GM12891 (cell line): Measurements from ENCODE around the gene DNASE1L1.

ENCODE experiments used
- DNase-seq: peaks from one replicate; pipeline ENCODE4 v3.0.0; 2011; ENCODE audit warnings: low spot score; ENCODE audit not compliant: insufficient read length
- FAIRE-seq: peaks from 2 replicates; lab custom pipeline; 2011; peaks lifted over from hg19 to GRCh38; lab: Jason Lieb, UNC
- PAX5 ChIP-seq: IDR thresholded peaks from 2 replicates; pipeline ENCODE4 v1.6.1; 2011; ENCODE audit warnings: low read length, moderate library complexity, mild to moderate bottlenecking; ENCODE audit not compliant: insufficient read depth, severe bottlenecking
- POLR2A ChIP-seq: IDR thresholded peaks from 2 replicates; pipeline ENCODE4 v1.6.1; 2011; ENCODE audit warnings: low read depth, low read length, control low read depth
- POLR2AphosphoS5 ChIP-seq: IDR thresholded peaks from 2 replicates; pipeline ENCODE4 v1.6.1; 2011; ENCODE audit warnings: low read depth, low read length, control low read depth
- POU2F2 ChIP-seq: IDR thresholded peaks from 2 replicates; pipeline ENCODE4 v1.6.1; 2011; ENCODE audit warnings: low read depth, mild to moderate bottlenecking, control low read depth, low read length, moderate library complexity
- SPI1 ChIP-seq: IDR thresholded peaks from 2 replicates; pipeline ENCODE4 v1.6.1; 2011; ENCODE audit warnings: low read depth, low read length, control low read depth
- TAF1 ChIP-seq: IDR thresholded peaks from 2 replicates; pipeline ENCODE4 v1.6.1; 2011; ENCODE audit warnings: low read depth, low read length, control low read depth

Gene DNASE1L1

GRCh38 chrX:154354516-154354915, 54.5 kb downstream of the DNASE1L1 start:
- FAIRE-seq, result no peak
- TF ChIP-seq SPI1, result no peak
- no peak for TF ChIP-seq POU2F2
- no peak for TF ChIP-seq TAF1
- TF ChIP-seq PAX5, result no peak
- TF ChIP-seq POLR2A, result no peak
- no peak for TF ChIP-seq POLR2AphosphoS5
- DNase-seq, result no peak

- DNase-seq (no peak), FAIRE-seq (no peak)
- TF ChIP-seq PAX5, result no peak
- TF ChIP-seq POLR2AphosphoS5, result no peak
- TF ChIP-seq SPI1, result no peak
- no peak for TF ChIP-seq TAF1
- no peak for TF ChIP-seq POU2F2
- TF ChIP-seq POLR2A, result no peak
Measured at GRCh38 chrX:154354013-154354412, 55.0 kb downstream of the DNASE1L1 start.

- FAIRE-seq (no peak), DNase-seq (no peak)
- TF ChIP-seq SPI1, result no peak
- no peak for TF ChIP-seq PAX5
- TF ChIP-seq POLR2A, result no peak
- no peak for TF ChIP-seq POU2F2
- no peak for TF ChIP-seq TAF1
- no peak for TF ChIP-seq POLR2AphosphoS5
Measured at GRCh38 chrX:154353172-154353843, 55.7 kb downstream of the DNASE1L1 start.

- no peak for FAIRE-seq
- DNase-seq, result no peak
- TF ChIP-seq TAF1 (no peak), PAX5 (no peak), POLR2A (no peak), SPI1 (no peak), POU2F2 (no peak), POLR2AphosphoS5 (no peak)
Measured at GRCh38 chrX:154352466-154352865, 56.6 kb downstream of the DNASE1L1 start.

- DNase-seq (no peak), FAIRE-seq (no peak)
- no peak for TF ChIP-seq PAX5
- no peak for TF ChIP-seq SPI1
- no peak for TF ChIP-seq POLR2AphosphoS5
- TF ChIP-seq POLR2A, result no peak
- no peak for TF ChIP-seq TAF1
- no peak for TF ChIP-seq POU2F2
Measured at GRCh38 chrX:154352012-154352401, 57.0 kb downstream of the DNASE1L1 start.
